Adipocyte (in vitro differentiated cells): ENCODE measurements around the gene COL23A1.
"Not testable (repeated sequence)": the region's sequence is repeated elsewhere in the genome, so short reads cannot be mapped to it uniquely, and the experiment has no call there.

Experiments used
- DNase-seq: peaks from one replicate; pipeline ENCODE4 v3.0.0-alpha.2; 2015; ENCODE audit warnings: low read depth
- H3K27me3 ChIP-seq: replicated peaks from 2 replicates; pipeline ENCODE4 v1.7.0; 2013; ENCODE audit warnings: mild to moderate bottlenecking, low read length, moderate library complexity; ENCODE audit not compliant: control insufficient read depth, insufficient read depth
- H3K36me3 ChIP-seq: 2 replicates; pipeline ENCODE4 v1.7.0; 2013; ENCODE audit warnings: low read length, mild to moderate bottlenecking, moderate library complexity; ENCODE audit not compliant: control insufficient read depth, insufficient read depth, severe bottlenecking
- H3K4me1 ChIP-seq: 2 replicates; pipeline ENCODE4 v1.7.0; 2013; ENCODE audit warnings: mild to moderate bottlenecking, low read length, moderate library complexity; ENCODE audit not compliant: control insufficient read depth, insufficient read depth
- H3K4me3 ChIP-seq: 2 replicates; pipeline ENCODE4 v1.7.0; 2013; ENCODE audit warnings: mild to moderate bottlenecking, low read length, moderate library complexity
- H3K9ac ChIP-seq: 2 replicates; pipeline ENCODE4 v1.7.0; 2013; ENCODE audit warnings: mild to moderate bottlenecking, low read length, moderate library complexity
- H3K9me3 ChIP-seq: 2 replicates; pipeline ENCODE4 v1.7.0; 2013; ENCODE audit warnings: mild to moderate bottlenecking, low read length, moderate library complexity; ENCODE audit not compliant: control insufficient read depth

Gene COL23A1

DNA sequence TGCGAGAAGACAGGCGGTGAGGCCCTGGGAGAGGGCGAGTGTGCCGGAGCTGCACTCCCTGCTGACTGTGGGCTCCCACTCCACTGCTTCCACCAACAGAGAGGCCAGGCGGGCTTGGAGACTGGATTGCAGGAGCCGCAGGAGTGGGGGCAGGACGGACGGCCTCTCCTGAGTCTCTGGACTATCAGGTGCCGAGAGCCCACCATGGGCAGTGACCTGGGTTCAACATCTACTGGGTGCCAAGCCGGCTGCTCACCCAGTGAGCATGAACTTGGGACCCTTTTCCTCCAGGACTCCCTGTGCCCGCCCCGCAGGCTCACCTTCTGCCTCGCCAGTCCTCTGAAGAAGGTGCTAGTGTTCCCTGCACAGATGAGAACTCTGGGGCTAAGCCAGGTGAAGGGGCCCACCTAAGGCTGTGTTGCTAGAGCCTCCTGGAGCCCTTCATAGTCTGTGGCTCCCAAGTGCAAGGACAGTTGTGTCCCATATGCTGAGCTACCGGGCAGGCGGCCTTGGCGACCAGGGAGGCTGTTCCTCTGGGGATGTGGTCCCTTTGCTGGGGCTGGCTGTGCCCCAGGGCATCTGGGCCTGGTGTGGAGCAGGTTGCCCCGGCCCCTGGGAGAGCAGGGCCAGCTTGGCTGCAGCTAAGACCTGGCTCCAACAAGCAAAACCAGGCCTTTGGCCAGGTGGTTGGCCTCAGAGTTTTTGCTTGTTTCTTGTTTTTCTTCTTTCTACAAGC is 279.9 kb downstream of the COL23A1 start:
- Histone ChIP-seq H3K36me3 (no peaks in the 10 kb centered on the region), H3K27me3 (peaks cover 23% of the 10 kb centered on the region), H3K9ac (no peak overlapping the region), H3K9me3 (no peaks in the 10 kb centered on the region), H3K4me3 (no peak overlapping the region), H3K4me1 (peaks cover 1% of the 10 kb centered on the region)
- DNase-seq, result no peak

DNA sequence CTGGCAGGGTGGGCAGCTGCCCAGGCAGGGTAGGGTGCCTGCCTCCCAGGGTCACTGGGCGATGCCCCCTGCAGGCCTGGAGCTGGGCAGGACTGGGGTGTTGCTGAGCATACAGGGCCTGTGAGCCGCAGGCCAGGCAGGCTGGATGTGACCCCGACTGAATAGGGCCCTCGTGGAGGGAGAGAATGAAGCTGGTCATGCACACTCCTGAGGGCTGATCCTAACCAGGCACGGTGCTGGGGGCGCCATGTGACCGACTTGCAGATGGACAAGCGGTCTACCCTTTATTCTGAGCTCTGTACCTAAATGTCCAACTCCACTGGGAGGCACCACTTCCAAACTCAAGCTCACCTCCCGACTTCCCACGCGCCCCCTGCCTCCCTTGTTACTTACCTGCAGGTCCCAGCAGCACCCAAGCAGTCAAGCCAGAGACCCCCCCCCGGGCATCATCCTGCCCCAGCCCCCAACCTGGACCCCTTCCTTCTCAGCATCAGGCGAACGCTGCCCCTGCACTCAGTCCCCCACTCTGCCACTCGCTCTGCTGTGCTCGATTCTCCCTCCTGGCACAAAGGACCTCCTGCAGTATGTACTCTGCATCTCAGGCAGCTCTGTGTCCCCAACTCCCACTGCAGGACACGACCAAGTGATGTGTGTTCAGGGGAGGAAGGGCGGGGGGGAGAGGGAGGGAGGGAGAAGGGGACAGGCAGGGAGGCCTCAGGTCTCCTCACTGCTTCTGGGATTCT is 280.8 kb downstream of the COL23A1 start:
- Histone ChIP-seq H3K4me3 (no peak overlapping the region), H3K36me3 (no peaks in the 10 kb centered on the region), H3K9ac (no peak overlapping the region), H3K4me1 (peaks cover 8% of the 10 kb centered on the region), H3K27me3 (peaks cover 23% of the 10 kb centered on the region), H3K9me3 (no peaks in the 10 kb centered on the region)
- no peak for DNase-seq

DNA sequence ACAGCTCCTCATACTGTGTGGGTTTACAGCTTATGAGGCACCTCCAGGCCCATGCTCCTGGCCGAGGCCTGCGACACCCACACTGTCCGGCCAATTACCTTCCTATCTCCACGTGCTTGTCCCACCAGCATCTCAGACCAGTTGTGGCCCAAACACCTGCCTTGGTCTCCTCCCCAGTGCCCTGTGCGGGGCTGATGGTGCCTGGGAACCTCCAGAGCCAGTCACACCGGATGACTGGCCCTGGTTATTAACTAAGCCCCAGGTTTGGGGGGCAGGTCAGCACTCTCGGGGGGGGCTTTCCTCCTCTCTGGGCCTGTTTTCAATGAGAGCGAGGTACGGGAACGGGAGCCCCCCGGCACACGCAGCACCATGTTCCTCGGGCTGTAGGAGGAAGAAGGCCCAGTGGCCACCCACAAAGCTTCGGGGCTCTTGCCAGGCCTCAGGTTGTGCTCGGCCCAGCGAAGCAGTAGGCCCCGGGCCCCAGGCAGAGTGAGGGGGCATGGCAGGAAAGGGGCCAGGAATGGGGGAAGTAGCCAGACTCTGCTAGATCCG is 281.6 kb downstream of the COL23A1 start:
- no peak overlapping the region for H3K4me3 ChIP-seq
- H3K9me3 ChIP-seq, result no peaks in the 10 kb centered on the region
- peaks cover 8% of the 10 kb centered on the region for H3K4me1 ChIP-seq
- H3K27me3 ChIP-seq, result peaks cover 20% of the 10 kb centered on the region
- H3K36me3 ChIP-seq, result no peaks in the 10 kb centered on the region
- H3K9ac ChIP-seq, result no peak overlapping the region
- no peak for DNase-seq

DNA sequence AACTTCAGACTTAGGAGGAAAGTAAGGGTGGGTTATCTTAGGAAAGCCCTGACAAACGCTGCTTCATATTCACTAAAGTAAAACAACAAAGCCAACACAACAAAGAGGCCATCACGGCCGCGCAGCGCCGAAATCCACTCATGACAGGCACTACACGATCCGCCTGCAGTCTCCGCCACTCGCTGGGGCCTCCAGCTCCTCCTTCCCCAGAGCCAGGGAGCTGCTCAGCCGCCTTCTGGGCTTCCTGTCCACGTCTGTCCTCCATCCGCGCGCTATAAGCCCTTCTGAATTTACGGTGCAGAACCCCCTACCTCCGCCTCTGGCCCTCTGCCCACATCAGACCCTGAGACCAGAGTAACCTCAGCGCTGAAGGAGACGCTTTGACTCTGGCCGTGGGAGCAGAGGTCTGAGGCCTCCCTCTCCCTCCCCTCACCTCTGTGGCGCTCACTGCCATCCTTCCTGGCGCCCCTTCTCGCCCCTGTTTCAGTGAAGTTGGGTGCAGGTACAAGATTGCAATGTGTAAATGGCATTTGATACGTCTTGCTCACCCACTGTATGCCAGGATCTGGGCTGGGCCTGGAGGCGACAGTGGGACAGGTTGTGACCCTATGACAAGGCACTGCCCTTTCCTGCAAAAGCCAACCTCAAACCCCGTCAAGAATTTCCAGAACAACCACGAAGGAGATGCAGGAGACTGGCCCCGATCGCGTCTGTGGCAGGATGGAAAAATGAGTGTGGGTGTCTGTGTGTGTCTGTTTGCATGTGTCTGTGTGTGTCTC is 282.7 kb downstream of the COL23A1 start:
- H3K27me3 ChIP-seq, result peaks cover 23% of the 10 kb centered on the region
- H3K9ac ChIP-seq, result no peak overlapping the region
- DNase-seq, result no peak
- no peaks in the 10 kb centered on the region for H3K36me3 ChIP-seq
- no peak overlapping the region for H3K4me3 ChIP-seq
- no peaks in the 10 kb centered on the region for H3K9me3 ChIP-seq
- peaks cover 8% of the 10 kb centered on the region for H3K4me1 ChIP-seq

DNA sequence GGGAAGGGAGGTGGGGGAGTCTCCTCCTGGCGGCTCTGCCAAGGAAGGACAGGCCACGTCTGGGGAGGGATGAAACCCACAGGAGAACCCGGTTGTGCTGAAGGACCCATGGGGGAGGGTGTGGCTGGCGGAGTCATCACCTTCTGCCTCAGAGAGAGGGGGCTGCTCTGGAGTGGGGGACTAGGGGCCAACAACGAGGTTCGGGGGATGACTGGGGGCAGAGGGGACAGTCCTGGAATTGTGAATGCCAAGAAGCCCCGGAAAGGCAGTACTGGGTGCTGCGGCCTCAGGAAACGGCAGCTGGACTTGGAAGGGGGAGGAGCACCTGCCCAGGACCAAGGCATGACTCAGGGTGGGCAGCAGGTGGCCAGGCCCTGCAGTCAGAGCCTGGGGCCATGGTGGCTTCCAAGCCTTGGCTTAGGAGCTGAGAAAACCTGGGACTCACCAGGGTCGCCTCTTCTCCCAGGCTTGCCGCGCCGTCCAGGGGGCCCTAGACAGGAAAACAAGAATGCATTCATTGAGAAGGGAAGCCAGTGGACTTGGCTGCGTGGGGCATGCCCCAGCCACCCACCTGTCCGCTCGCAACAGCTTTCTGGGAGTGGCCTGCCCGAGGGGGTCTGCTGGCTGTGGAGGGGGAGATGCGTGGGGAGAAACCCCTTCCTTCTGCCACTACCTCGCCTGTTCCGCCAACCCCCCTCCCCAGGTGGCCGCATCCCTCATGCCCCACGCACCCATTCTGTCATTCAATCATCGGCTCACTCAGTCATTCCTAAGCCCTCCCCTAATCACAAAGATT is 283.6 kb downstream of the COL23A1 start:
- no peak overlapping the region for H3K4me3 ChIP-seq
- no peaks in the 10 kb centered on the region for H3K9me3 ChIP-seq
- no peak overlapping the region for H3K9ac ChIP-seq
- DNase-seq, result no peak
- H3K36me3 ChIP-seq, result no peaks in the 10 kb centered on the region
- peaks cover 24% of the 10 kb centered on the region for H3K27me3 ChIP-seq
- H3K4me1 ChIP-seq, result peaks cover 8% of the 10 kb centered on the region

DNA sequence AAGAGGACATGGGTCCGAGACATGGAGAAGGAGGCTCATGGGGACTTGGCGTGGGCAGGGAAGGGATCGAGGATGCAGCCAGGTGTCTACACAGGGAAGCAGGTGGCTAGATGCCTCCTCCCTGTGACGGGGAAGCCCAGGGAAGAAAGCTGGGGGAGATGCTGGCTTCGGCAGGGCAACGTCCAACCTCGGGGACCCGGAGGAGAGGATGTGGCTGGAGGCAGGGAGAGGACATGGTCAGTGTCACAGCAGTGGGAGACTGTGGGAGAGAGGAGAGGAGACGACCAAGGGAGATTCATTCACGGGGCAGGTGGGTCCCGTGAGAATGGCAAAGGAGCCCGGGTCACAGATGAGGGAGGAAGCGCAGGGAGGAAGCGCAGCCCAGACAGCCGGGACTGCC is 284.4 kb downstream of the COL23A1 start:
- no peaks in the 10 kb centered on the region for H3K9me3 ChIP-seq
- DNase-seq, result no peak
- peaks cover 8% of the 10 kb centered on the region for H3K4me1 ChIP-seq
- H3K4me3 ChIP-seq, result no peak overlapping the region
- H3K9ac ChIP-seq, result no peak overlapping the region
- H3K36me3 ChIP-seq, result no peaks in the 10 kb centered on the region
- H3K27me3 ChIP-seq, result peaks cover 31% of the 10 kb centered on the region

DNA sequence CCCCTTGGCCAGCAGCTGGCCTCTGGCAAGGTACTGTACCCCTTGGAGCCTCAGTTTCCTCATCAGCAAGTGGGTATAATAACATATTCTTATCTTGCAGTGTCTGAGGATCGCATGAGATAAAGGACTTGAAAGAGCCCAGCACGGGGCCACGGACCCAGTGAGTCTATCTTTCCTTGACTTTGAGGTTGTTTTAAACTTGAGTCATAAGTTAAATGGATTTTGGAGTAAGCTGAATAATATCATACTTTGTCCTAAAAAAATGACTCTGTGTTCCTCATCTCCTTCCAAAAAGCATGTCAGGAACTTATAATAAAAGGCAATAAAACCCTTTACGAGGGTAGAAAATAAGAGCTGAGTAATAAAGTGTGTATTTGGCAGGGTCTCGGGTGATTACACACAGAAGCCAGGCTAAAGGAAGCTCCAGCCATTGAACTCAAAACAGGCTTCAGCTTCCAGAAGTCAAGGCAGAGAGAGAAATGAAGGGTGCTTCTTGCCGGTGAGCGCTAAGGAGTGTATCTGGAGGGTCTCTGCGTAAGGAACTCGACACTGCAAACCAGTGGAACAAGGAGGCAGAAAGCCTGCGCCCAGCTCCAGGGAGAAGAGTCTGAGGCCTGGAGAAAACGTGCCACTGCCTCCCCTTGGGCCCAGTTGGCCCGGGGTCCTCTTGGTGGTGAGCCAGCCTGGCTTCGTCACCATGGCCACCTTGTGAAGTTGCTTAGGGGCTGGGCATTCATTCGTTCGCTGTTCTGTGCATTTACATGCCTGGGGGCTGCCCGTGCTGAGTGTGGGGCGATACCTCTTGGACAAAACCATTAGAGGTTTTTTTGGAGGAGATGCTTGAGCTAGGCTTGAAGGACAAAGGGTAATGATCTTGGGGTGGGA is 285.2 kb downstream of the COL23A1 start:
- Histone ChIP-seq H3K27me3 (peaks cover 28% of the 10 kb centered on the region), H3K4me1 (peaks cover 8% of the 10 kb centered on the region), H3K9me3 (no peaks in the 10 kb centered on the region), H3K9ac (no peak overlapping the region), H3K36me3 (no peaks in the 10 kb centered on the region), H3K4me3 (no peak overlapping the region)
- no peak for DNase-seq

DNA sequence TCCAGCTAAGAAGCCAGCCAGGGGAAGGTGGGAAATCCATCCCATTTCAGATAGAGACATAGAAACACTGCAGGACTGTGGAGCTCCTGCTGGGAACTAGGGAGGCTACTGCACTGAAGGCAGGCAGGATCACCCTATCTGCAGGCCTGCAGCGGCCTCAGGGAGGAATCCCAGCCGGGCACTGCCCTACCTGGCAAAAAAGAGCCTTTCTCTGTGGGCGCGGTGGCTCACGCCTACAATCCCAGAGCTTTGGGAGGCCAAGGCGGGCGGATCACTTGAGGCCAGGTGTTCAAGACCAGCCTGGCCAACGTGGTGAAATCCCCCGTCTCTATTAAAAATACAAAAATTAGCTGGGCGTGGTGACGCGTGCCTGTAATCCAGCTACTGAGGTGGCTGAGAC is 286.2 kb downstream of the COL23A1 start:
- Histone ChIP-seq H3K4me1 (peaks cover 8% of the 10 kb centered on the region), H3K27me3 (peaks cover 28% of the 10 kb centered on the region), H3K36me3 (no peaks in the 10 kb centered on the region), H3K4me3 (no peak overlapping the region), H3K9ac (no peak overlapping the region), H3K9me3 (no peaks in the 10 kb centered on the region)
- DNase-seq, result no peak

DNA sequence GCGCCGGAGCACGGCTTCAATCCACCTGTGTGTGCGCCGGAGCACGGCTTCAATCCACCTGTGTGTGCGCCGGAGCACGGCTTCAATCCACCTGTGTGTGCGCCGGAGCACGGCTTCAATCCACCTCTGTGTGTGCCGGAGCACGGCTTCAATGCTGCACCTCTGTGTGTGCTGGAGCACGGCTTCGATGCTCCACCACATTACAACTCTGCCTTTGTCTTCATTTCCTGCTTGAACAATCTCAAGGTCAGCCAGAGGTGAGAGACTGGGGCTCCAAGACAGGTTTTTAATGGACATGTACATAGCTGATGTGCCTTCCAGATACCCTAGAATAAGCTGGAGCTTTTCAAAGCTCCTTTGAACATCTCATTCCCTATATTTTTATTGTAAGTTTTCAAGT is 287.9 kb downstream of the COL23A1 start:
- H3K4me3 ChIP-seq, H3K9ac ChIP-seq, H3K4me1 ChIP-seq, H3K36me3 ChIP-seq, H3K9me3 ChIP-seq, DNase-seq: not testable (repeated sequence)
- peaks cover 30% of the 10 kb centered on the region for H3K27me3 ChIP-seq

DNA sequence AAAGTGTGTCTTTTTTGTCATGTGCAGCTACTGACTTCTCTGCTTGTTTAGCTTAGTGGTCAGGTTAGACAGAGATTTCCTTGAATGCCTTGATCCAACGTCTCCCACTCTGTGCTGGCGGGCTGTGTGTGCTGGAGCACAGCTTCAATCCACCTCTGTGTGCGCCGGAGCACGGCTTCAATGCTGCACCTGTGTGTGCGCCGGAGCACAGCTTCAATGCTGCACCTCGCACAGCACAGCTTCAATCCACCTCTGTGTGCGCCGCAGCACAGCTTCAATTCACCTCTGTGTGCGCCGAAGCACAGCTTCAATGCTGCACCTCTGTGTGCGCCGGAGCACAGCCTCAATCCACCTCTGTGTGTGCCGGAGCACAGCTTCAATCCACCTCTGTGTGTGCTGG is 288.6 kb downstream of the COL23A1 start:
- Histone ChIP-seq H3K4me1 (peaks cover 8% of the 10 kb centered on the region), H3K9ac (no peak overlapping the region), H3K4me3 (no peak overlapping the region), H3K27me3 (peaks cover 28% of the 10 kb centered on the region), H3K9me3 (no peaks in the 10 kb centered on the region), H3K36me3 (no peaks in the 10 kb centered on the region)
- DNase-seq, result no peak
